HUDEP-2 (cell line): ENCODE data around the gene ARHGAP25.

ENCODE experiments used
- DNase-seq, 76 experiments: peaks; one replicate each; lab custom pipeline; 2025; ENCODE audit not compliant: unreplicated experiment in 76 of 76; lab: John Stamatoyannopoulos, UW

The ARHGAP25 gene

GRCh38 chr2:68764806-68765311 lies 30.2 kb downstream of the ARHGAP25 start:
- no peak for DNase-seq

- no peak for DNase-seq
Measured at GRCh38 chr2:68765739-68766375, 31.2 kb downstream of the ARHGAP25 start.

GRCh38 chr2:68766376-68766845 lies 31.8 kb downstream of the ARHGAP25 start:
- DNase-seq: no peak

GRCh38 chr2:68767031-68767961 lies 32.7 kb downstream of the ARHGAP25 start:
- DNase-seq: peak in 1 of 76 experiments; percentile 14

GRCh38 chr2:68767996-68768395 lies 33.4 kb downstream of the ARHGAP25 start:
- DNase-seq: no peak

- no peak for DNase-seq
Measured at GRCh38 chr2:68768461-68768860, 33.9 kb downstream of the ARHGAP25 start.

GRCh38 chr2:68768951-68769350 lies 34.3 kb downstream of the ARHGAP25 start:
- no peak for DNase-seq

GRCh38 chr2:68769586-68770270 lies 35.1 kb downstream of the ARHGAP25 start:
- no peak for DNase-seq

GRCh38 chr2:68770271-68771111 lies 35.9 kb downstream of the ARHGAP25 start:
- no peak for DNase-seq

- no peak for DNase-seq
Measured at GRCh38 chr2:68771211-68771751, 36.7 kb downstream of the ARHGAP25 start.

- no peak for DNase-seq
Measured at GRCh38 chr2:68772109-68772508, 37.5 kb downstream of the ARHGAP25 start.

- DNase-seq: peak in 22 of 76 experiments; percentile 6 to 61 (median 22)
Measured at GRCh38 chr2:68774569-68775271, 40.1 kb downstream of the ARHGAP25 start.

- DNase-seq: no peak
Measured at GRCh38 chr2:68775272-68775842, 40.7 kb downstream of the ARHGAP25 start.

GRCh38 chr2:68776124-68776523 lies 41.5 kb downstream of the ARHGAP25 start:
- DNase-seq: no peak

- DNase-seq: no peak
Measured at GRCh38 chr2:68779595-68779994, 45.0 kb downstream of the ARHGAP25 start.

- DNase-seq: no peak
Measured at GRCh38 chr2:68784188-68784587, 49.6 kb downstream of the ARHGAP25 start.

- no peak for DNase-seq
Measured at GRCh38 chr2:68784915-68785314, 50.3 kb downstream of the ARHGAP25 start.

GRCh38 chr2:68787356-68787755 lies 52.7 kb downstream of the ARHGAP25 start:
- DNase-seq: no peak

- DNase-seq: no peak
Measured at GRCh38 chr2:68789603-68790002, 55.0 kb downstream of the ARHGAP25 start.
